ENCODE measurements around the gene DOC2A.
A peak's percentile ranks its signal among the peaks of the same experiment; 100 is the strongest.
"Not testable (repeated sequence)": the region's sequence is repeated elsewhere in the genome, so short reads cannot be mapped to it uniquely, and the experiment has no call there.

Gene DOC2A

DNA sequence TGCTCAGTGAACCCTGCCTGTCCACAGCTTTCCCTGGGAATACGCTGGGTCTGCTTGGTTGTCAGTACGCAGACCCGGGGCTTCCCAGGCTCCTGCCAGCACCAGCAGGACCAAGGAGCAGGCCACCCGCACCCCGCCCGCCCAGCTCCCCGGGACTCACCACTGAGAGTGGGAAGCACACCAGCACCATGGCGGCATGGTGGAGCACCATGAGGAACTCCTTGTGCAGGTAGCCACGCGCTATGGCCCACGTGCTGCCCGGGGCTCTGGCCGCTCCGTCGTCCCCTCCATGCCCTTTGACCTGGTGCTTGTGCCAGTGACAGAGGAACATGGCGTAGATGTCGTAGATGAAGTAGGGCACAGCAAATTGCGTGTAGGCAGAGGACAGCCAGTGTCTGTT lies 15.6 kb upstream of the DOC2A start:
- DNase-seq, result no peak

DNA sequence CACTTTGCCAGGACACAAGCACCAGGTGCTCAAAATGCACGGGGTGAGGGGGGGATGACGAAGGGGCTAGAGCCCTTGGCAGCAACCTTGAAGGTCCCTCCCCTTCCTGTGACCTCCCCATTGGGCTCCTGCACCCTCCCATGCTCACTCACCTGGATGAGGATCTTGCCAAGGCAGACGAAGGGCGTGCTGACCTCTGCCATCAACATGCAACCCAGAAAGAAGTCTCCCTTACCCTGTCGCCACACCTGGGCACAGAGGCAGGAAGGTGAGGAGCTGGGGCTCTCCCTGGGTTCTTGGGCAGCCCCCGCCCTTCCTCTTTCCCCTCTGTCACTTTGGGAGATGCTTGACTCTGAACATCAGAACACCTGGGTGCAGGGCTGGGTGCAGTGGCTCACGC lies 14.7 kb upstream of the DOC2A start:
- no peak for DNase-seq

DNA sequence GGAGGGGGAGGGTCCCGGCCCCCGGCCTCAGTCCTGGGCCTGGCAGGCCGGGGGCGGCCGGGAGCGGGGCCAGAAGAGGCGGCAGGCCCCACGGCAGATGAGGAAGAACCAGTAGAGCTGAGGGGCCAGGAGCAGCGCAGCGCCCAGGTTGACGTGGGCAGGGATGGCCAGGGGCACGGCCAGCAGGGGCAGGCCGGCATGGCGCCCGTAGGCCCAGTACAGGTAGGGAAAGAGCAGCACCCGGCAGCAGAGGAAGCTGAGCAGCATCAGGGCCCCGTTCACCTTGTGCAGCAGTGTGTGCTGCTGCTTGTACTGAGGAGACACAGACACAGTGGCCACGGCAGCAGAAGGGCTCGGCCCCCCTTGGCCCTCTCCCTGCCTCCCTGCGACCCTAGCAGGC lies 14.3 kb upstream of the DOC2A start:
- no peak for DNase-seq

GRCh38 chr16:30024451-30024850 lies 13.6 kb upstream of the DOC2A start:
- DNase-seq, result no peak

DNA sequence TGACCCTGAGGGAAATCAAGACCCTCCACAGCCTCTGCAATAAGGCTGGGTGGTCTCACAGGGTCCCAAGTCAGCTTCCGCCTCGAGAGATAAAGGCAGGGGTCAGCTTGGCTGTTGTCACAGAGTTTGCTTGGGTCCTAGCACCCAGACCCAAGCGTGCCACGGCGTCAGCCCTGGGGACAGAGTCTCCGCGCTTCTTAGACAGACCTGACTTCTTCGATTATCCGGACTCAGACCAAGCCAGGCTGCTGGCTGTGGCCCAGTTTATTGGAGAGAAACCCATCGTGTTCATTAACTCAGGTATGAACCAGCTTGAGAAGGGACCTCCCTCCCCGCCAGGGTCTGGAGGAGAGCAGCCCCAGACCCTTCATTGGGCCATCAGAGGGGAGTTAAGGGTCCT lies 12.8 kb upstream of the DOC2A start:
- DNase-seq, result no peak

DNA sequence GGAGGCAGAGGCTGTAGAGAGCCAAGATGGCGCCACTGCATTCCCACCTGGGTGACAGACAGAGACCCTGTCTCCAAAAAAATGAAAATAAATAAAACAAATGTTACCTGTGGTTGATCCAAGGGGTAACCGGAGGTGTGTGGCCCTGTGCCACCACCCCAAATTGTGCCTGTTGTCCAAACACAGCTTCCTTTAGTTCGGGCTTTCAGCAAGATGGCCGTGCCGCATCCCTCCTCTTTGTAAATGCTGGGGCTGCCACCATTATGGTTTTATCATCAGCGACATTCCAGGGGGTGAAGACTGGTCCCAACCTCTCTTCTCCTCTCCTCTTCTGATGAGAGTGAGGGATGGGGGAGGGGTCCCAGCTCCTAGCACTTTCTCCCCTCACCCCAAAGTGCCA lies 12.1 kb upstream of the DOC2A start, which contains the start of gene C16orf92:
Gene C16orf92, plus strand, starts transcription at position 312 of the 400 bp plus-strand sequence. CDS start 143 bp downstream, outside the sequence.
- DNase-seq, result no peak

DNA sequence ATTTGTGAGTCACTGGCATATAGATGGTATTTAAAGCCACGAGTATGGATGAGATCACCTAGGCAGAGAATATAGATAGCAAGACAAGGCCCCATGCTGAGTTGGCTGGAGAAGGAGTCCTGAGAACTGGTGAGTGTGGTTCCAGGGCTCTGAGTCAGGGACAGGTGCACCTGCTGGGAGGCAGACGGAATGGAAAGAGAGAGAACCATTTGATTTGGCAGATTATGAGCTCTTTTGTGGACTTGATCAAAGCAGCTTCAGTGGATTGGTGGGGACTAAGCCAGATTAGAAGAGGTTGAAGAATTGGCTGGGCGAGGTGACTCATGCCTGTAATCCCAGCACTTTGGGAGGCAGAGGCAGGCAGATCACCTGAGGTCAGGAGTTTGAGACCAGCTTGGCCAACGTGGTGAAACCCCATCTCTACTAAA lies 7.9 kb upstream of the DOC2A start:
- DNase-seq, result no peak

DNA sequence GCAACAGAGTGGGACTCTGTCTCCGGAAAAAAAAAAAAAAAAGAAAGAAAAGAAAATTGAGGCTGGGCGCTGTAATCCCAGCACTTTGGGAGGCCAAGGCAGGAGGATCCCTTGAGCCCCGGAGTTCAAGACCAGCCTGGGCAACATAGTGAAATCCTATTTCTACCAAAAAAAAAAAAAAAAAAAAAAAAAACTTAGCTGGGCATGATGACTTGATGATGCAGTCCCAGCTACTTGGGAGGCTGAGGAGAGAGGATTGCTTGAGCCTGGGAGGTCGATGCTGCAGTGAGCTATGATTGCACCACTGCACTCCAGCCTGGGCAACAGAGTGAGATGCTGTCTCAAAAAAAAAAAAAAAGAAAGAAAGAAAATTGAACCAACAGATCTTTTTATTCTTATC lies 7.1 kb upstream of the DOC2A start:
- DNase-seq, result not testable (repeated sequence)

- DNase-seq, result no peak
These were observed 6.4 kb upstream of the DOC2A start for GRCh38 chr16:30017277-30017656.

- DNase-seq, result no peak
These were observed 5.9 kb upstream of the DOC2A start for GRCh38 chr16:30016555-30017276.

- DNase-seq, result not testable (repeated sequence)
These were observed 4.6 kb upstream of the DOC2A start for GRCh38 chr16:30015450-30015849.

GRCh38 chr16:30012598-30012997 lies 1.8 kb upstream of the DOC2A start:
- not testable (repeated sequence) for DNase-seq

GRCh38 chr16:30011714-30012504 lies 1.1 kb upstream of the DOC2A start:
- DNase-seq, result no peak

DNA sequence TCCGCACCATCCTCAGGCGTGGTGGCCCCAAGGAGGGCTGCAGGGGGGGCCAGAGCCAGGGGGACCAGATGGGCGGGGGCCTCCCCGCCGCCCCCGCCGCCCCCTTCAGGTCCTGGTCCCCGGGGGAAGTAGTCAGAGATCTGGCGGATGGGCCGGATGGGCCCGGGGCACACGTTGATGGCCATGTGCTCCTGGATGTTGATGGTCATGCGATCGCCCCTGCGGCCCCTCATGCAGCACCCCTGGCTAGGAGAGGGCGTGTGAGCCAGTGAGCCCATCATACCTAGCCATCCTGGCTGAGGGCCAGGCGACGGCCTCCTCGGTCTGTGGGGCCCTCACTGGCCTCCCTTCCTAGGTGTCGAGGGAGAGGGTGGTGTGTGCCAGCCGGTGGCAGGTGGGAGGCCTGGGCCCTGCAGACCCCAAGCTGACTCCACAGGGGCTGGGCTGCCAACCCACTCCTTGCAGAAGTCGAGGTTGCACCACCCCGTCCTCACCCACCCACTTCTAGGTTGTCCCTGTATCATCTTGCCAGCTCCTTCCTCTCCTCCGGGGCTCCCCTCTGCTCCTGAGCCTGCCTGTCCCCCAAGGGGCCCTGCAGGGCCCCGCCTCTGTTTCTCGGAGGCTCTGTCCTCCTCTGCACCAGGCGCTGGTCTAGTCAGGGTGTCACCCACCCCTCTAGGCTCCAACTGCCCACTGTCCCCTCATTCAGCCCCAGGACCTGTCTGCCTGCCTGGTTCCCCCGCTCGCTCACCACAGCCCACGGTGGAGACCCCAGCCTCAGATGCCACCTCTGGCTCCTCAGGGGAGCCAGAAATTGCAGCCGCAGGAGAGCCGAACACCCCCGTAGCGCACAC lies 610 bp downstream of the DOC2A start:
- DNase-seq, result no peak

GRCh38 chr16:30009085-30009862 lies 1.6 kb downstream of the DOC2A start:
- no peak for DNase-seq

- no peak for DNase-seq
These were observed 3.4 kb downstream of the DOC2A start for GRCh38 chr16:30007378-30007895.

- DNase-seq, result no peak
These were observed 4.0 kb downstream of the DOC2A start for GRCh38 chr16:30006659-30007377.

DNA sequence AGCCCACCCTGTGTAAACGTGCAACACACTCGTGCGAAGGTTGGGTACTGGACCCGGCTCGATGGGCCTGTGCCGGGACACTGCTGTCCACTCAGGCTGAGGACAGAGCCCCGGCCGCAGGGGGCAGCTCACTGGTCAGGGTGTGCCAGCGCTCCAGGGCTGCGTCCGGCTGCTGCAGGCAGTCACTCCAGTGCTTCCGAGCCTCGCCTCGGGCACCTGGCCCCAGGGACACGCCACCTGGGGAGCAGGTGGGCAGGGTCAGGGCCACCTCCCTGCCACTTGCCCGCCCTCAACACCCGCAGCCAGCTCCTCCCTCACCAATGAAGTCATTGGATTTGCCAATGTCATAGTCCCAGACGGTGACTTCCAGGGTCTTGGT lies 4.7 kb downstream of the DOC2A start:
- no peak for DNase-seq

DNA sequence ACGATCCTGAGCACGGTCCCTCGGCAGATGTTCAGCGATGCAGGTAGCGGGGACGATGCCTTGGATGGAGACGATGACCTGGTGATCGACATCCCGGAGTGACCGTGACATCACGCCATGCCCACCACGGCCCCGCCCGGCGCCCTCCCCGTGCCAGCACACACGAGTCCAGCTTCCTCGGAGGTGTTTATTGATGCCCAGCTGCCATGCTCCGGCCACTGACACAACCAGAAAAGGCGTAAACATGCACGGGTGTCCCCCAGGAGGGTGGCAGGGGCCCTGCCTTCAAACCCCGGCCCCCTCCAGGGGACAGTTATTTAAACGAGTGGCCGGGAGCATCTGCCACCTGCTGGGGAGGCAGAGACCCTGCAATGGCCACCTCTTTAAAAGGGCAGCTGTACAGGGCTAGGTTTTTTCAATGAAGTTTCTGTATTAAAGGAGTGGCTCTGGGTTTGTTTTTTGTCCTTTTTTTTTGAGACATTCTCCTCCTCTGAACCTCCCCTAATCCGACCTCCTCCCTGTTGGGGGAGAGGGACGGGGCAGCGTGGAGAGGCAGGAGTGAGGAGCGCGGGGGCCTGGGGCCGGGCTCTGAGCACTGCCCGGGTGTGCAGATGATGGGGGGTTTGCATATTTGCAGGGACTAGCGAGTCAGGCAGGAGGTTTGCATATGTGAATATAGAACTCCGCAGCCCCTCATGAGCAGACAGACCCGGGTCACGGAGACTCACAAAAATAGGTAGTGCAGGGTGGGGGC lies 5.3 kb downstream of the DOC2A start:
- no peak for DNase-seq

DNA sequence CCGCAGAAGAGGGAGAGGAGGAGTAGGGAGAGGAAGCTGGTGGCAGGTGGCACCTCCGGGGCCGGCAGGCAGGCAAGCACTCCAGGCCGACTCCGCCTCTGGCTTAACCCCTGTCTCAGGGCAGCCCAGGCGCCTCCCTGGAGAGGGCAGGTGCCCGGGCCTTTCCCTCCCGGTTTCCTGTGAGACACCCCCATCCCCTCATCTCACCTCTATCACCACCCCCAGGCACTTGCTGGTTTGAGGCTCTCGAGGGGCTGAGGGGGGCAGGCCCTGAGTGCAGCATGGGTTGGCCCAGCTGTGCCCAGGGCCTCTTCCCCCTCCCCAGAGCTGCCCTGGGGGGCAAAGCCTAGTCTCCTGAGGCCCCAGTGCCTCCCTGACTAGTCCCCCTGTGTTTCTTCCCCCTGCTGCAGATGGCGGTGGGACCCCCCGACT lies 6.0 kb downstream of the DOC2A start:
- no peak for DNase-seq

DNA sequence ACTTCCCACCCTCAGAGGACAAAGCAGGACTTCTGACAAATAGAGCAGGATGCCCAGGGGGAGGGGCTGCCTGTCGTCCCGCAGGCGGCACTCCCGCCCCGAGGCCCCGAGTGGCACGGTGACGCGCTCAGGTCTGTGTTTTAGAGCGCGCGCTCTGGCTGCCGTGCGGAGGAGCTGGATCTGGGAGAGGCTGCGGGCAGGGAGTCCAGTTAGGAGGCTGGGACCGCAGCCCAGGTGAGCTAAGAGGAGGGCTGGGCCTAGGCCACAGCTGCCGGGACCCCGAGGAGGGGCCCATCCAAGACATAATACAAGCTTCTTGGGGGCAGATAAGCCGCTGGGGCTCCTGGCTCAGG lies 6.4 kb downstream of the DOC2A start:
- DNase-seq, result peak; percentile 63

Data from NCI-H1092 (cell line).